ENCODE data around the gene LRRC4.

GRCh38 chr7:128017460-128017859 lies 13.8 kb downstream of the LRRC4 start:
- no peak for TF ChIP-seq CTCF (IDR thresholded peaks at IDR 0.05)
- no peak for TF ChIP-seq ZFX (IDR thresholded peaks at IDR 0.05; ENCODE audit: borderline replicate concordance)
